ENCODE results near the gene SOX11.

The SOX11 gene

DNA sequence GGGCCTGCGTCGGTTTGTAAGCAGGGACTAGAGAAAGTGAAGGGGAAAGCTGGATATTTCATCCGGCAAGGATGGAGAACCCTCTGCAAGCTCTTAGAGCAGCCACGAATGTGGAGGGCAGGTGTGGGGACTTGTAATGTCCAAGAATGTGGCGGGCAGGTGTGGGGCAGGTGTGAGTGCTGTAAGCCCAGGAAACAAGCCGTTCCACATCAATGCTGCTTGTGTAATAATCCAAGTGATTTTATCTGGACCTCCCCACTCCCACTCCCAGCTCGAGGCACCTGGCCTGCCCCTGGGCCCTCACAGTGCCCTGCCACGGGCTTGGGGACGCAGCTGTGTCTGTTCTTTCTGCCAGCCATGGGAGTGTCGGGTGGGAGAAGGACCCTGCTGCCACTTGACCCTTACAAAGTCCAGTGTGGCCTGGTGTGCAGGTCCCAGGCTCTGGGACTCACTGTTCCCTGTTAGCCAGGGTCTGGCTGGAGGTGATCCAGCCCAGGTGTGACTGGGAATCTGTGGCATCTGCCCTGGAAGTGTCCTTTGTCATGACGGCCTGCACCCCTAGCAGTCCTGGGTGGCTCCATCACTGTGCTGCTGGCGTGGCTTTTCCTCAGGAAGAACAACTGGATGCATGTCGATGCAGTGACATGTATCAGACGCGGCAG is 42.8 kb downstream of the SOX11 start:
- TF ChIP-seq, protein P1, sequence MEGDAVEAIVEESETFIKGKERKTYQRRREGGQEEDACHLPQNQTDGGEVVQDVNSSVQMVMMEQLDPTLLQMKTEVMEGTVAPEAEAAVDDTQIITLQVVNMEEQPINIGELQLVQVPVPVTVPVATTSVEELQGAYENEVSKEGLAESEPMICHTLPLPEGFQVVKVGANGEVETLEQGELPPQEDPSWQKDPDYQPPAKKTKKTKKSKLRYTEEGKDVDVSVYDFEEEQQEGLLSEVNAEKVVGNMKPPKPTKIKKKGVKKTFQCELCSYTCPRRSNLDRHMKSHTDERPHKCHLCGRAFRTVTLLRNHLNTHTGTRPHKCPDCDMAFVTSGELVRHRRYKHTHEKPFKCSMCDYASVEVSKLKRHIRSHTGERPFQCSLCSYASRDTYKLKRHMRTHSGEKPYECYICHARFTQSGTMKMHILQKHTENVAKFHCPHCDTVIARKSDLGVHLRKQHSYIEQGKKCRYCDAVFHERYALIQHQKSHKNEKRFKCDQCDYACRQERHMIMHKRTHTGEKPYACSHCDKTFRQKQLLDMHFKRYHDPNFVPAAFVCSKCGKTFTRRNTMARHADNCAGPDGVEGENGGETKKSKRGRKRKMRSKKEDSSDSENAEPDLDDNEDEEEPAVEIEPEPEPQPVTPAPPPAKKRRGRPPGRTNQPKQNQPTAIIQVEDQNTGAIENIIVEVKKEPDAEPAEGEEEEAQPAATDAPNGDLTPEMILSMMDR (IDR thresholded peaks at IDR 0.05; ENCODE audit: low read depth, low read length): no peak
- no peak overlapping the region for H3K4me3 ChIP-seq (ENCODE audit: low read depth, low read length)

DNA sequence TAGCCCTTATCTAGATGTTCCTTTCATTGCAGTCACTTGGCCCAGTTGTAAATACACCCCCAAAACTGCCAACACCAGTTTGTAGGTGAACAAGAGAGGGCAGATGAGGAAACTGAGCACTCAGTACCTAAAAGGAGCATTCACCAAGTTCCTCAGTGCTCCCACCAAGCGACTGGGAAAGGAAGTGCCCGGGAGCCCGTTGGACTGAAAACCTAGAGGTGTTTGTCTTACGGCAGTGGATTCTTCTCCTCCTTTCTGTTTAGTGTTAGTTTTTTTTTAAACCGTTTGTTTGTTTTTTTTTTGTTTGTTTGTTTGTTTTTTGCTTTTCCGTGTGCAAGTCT is 43.3 kb downstream of the SOX11 start:
- no peak overlapping the region for H3K4me3 ChIP-seq (ENCODE audit: low read depth, low read length)
- TF ChIP-seq, protein P1 (IDR thresholded peaks at IDR 0.05; ENCODE audit: low read depth, low read length): no peak

DNA sequence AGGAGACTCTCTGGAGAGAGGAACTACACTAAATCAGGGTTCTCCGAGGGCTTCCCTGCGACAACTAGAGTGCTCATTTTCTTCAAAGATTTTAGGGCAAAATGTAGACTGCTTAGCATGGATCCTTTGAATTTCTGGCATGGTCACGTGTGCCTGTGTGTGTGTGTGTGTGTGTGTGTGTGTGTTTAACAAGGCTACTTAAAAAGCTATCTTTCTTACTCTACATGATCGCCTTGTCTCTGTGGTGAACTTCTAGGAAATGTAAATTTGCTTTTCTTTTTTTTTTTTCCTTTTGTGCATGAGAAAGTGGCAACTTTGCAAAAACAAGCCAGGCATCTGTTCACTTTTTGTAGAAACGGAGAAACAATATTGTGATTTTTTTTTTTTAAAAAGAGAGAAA is 43.9 kb downstream of the SOX11 start:
- no peak overlapping the region for H3K4me3 ChIP-seq (ENCODE audit: low read depth, low read length)
- TF ChIP-seq, protein P1 (IDR thresholded peaks at IDR 0.05; ENCODE audit: low read depth, low read length): no peak

DNA sequence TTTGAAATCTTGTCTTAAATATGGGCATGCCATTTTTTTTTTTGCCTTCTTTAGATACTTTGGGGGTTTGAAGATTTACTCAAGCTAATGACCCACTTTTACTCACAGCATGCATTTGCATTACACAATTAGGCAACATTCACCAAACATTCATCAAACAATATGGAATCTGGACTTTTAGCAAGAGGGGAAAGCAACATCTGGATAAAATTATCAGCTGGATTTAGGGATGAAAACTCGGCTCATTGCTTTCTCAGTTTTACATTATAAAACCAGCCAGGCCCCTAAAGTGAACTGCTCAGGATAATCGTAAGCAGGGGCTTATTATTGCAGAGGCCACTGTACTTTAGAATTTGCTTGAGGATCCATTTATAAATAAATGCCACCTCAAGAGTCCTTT is 44.7 kb downstream of the SOX11 start:
- TF ChIP-seq, protein P1 (IDR thresholded peaks at IDR 0.05; ENCODE audit: low read depth, low read length): no peak
- no peak overlapping the region for H3K4me3 ChIP-seq (ENCODE audit: low read depth, low read length)

DNA sequence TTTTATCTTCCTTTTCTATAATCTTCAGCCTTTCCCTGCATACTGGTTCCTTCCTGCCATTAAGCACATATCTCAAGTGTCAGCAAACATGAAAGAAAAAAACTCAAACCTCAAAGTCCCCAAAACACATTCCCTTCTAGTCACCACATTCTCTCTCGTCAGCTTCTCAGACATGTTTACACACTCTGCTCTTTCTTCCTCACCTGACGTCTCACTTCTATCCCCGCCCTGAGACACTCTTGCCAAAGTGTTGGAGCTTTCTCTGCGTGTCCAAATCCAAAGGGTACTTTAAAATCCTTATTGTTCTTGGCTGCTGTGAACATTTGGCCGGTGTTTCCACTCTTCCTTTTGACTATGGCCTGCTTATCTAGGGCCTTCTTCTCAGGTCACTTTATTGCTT is 47.9 kb downstream of the SOX11 start:
- TF ChIP-seq, protein P1 (IDR thresholded peaks at IDR 0.05; ENCODE audit: low read depth, low read length): no peak
- no peak overlapping the region for H3K4me3 ChIP-seq (ENCODE audit: low read depth, low read length)

DNA sequence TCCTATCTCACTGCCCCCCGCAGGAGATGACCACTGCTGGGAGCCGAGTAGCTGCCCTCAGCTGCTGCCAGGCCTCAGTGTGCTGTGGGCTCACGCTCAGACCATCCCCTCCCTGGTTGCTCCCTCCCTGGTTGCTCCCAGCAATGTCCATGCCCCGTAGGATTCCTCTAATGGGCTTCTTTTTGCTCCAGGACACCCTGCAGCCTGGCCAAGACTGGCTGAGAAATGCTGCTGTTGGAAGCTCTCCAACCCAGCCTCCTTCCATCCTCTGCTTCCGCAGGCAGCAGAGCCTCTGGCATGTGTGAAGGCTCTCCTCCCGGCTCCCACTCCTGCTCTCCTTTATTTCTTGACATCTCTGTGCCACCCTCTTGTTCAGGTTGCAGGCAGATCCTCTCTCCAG is 48.6 kb downstream of the SOX11 start:
- TF ChIP-seq, protein P1 (IDR thresholded peaks at IDR 0.05; ENCODE audit: low read depth, low read length): no peak
- H3K4me3 ChIP-seq (ENCODE audit: low read depth, low read length): no peak overlapping the region

DNA sequence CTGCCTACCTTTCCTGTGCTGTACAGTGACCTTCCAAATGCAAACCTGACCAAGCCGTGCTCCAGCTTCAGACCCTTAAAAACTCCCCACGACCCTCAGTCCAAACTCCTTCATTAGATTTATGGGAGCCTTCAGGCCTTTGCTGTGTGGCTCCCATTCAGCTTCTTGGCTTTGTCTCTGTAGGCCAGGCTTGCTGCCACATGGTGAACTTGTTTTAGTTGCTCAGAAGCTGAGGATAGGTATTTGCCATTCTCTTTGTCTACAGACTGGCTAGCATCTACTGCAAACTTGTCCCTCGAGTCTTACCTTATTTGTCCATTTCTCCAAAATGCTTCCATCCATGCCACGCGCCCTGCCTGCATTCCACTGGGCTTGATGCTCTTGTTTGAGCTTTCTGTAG is 49.1 kb downstream of the SOX11 start:
- no peak overlapping the region for H3K4me3 ChIP-seq (ENCODE audit: low read depth, low read length)
- TF ChIP-seq, protein P1 (IDR thresholded peaks at IDR 0.05; ENCODE audit: low read depth, low read length): no peak
